HEK293 (cell line): Measurements from ENCODE around the gene CNKSR3.

Source experiments
- CTCF ChIA-PET: fragments of 350-600 bp; formaldehyde crosslinking; extraction: SDS; loops from one replicate; lab custom pipeline; 2021; ENCODE audit warnings: antibody characterized with exemption; lab: Yijun Ruan, JAX
- POLR2A ChIA-PET: fragments of 300-600 bp; formaldehyde crosslinking; extraction: SDS; loops from one replicate; lab custom pipeline; 2020; ENCODE audit warnings: antibody characterized with exemption, inconsistent platforms; lab: Yijun Ruan, JAX
- H3K27ac ChIP-seq: fragments of 200-500 bp; sonication (Bioruptor generic); 2 replicates; pipeline ENCODE4 v1.5.1; 2014; ENCODE audit warnings: low read depth, low read length, control low read depth, inconsistent platforms; ENCODE audit errors: extremely low read depth
- H3K36me3 ChIP-seq, 2 experiments: fragments of 200-500 bp in 1 of 2; sonication (Bioruptor generic) in 1 of 2; 1 replicate in 1 of 2; 2 replicates in 1 of 2; pipeline ENCODE4 v1.5.1; 2014 to 2017; ENCODE audit warnings: inconsistent platforms in 2 of 2, low read length in 2 of 2; ENCODE audit not compliant: control insufficient read depth in 2 of 2, insufficient read depth in 1 of 2
- H3K4me1 ChIP-seq: fragments of 200-500 bp; sonication (Bioruptor generic); 2 replicates; pipeline ENCODE4 v1.5.1; 2014; ENCODE audit warnings: mild to moderate bottlenecking, low read length, inconsistent platforms; ENCODE audit not compliant: control insufficient read depth, insufficient read depth
- H3K4me3 ChIP-seq: 2 replicates; pipeline ENCODE4 v1.5.1; 2011; ENCODE audit warnings: low read depth, mild to moderate bottlenecking, control low read depth, low read length, moderate library complexity
- H3K9me3 ChIP-seq: fragments of 200-500 bp; sonication (Bioruptor generic); 2 replicates; pipeline ENCODE4 v1.5.1; 2014; ENCODE audit warnings: low read depth, low read length, inconsistent platforms; ENCODE audit not compliant: control insufficient read depth, insufficient read depth
- ATF2 ChIP-seq: fragments of 450-650 bp; formaldehyde crosslinking; IDR thresholded peaks from 2 replicates; pipeline ENCODE4 v1.5.1; 2016; ENCODE audit warnings: missing biosample characterization, missing genetic modification characterization, low read depth
- EGR2 ChIP-seq: fragments of 450-650 bp; formaldehyde crosslinking; IDR thresholded peaks from 2 replicates; pipeline ENCODE4 v1.5.1; 2016; ENCODE audit warnings: low read depth, missing biosample characterization, missing genetic modification characterization
- IKZF3 ChIP-seq: fragments of 450-650 bp; IDR thresholded peaks from 2 replicates; pipeline ENCODE4 v1.5.0; 2018; ENCODE audit warnings: missing biosample characterization, mild to moderate bottlenecking, missing genetic modification characterization, moderate library complexity
- MEIS1 ChIP-seq: sonication (generic); formaldehyde crosslinking; IDR thresholded peaks from 2 replicates; pipeline ENCODE4 v1.8.1; 2022; ENCODE audit warnings: missing genetic modification reagents, mild to moderate bottlenecking, borderline replicate concordance
- REPIN1 ChIP-seq: fragments of 450-650 bp; formaldehyde crosslinking; IDR thresholded peaks from 2 replicates; pipeline ENCODE4 v1.5.1; 2017; ENCODE audit warnings: missing biosample characterization, missing genetic modification characterization, low read depth
- REST ChIP-seq: fragments of 450-650 bp; formaldehyde crosslinking; IDR thresholded peaks from 2 replicates; pipeline ENCODE4 v1.5.1; 2016; ENCODE audit warnings: missing biosample characterization, missing genetic modification characterization
- SETDB1 ChIP-seq: IDR thresholded peaks from one replicate; pipeline ENCODE4 v1.6.1; 2017; ENCODE audit warnings: mild to moderate bottlenecking, low read length, moderate library complexity, mixed read lengths; ENCODE audit not compliant: insufficient read length
- ZBTB21 ChIP-seq: fragments of 450-650 bp; formaldehyde crosslinking; IDR thresholded peaks from 2 replicates; pipeline ENCODE4 v1.5.1; 2017; ENCODE audit warnings: missing biosample characterization, missing genetic modification characterization
- ZBTB44 ChIP-seq: fragments of 450-650 bp; IDR thresholded peaks from 2 replicates; pipeline ENCODE4 v1.5.1; 2018; ENCODE audit warnings: missing biosample characterization, mild to moderate bottlenecking, missing genetic modification characterization
- ZBTB8A ChIP-seq: fragments of 450-650 bp; formaldehyde crosslinking; IDR thresholded peaks from 2 replicates; pipeline ENCODE4 v1.5.1; 2016; ENCODE audit warnings: missing biosample characterization, missing genetic modification characterization
- ZFHX2 ChIP-seq: fragments of 450-650 bp; formaldehyde crosslinking; conservative IDR thresholded peaks from 2 replicates; pipeline ENCODE4 v1.5.1; 2016; ENCODE audit warnings: missing biosample characterization, missing genetic modification characterization
- ZNF10 ChIP-seq: fragments of 450-650 bp; formaldehyde crosslinking; IDR thresholded peaks from 2 replicates; pipeline ENCODE4 v1.5.1; 2017; ENCODE audit warnings: missing biosample characterization, missing genetic modification characterization
- ZNF112 ChIP-seq: fragments of 450-650 bp; formaldehyde crosslinking; IDR thresholded peaks from 2 replicates; pipeline ENCODE4 v1.5.0; 2017; ENCODE audit warnings: missing biosample characterization, missing genetic modification characterization
- ZNF24 ChIP-seq: fragments of 450-650 bp; formaldehyde crosslinking; IDR thresholded peaks from 2 replicates; pipeline ENCODE4 v1.5.1; 2016; ENCODE audit warnings: missing biosample characterization, missing genetic modification characterization
- ZNF266 ChIP-seq: fragments of 450-650 bp; formaldehyde crosslinking; IDR thresholded peaks from 2 replicates; pipeline ENCODE4 v1.5.1; 2016; ENCODE audit warnings: missing biosample characterization, missing genetic modification characterization, low read depth
- ZNF302 ChIP-seq: fragments of 450-650 bp; formaldehyde crosslinking; IDR thresholded peaks from 2 replicates; pipeline ENCODE4 v1.5.1; 2016; ENCODE audit warnings: missing biosample characterization, missing genetic modification characterization, low read depth
- ZNF335 ChIP-seq: fragments of 450-650 bp; formaldehyde crosslinking; conservative IDR thresholded peaks from 2 replicates; pipeline ENCODE4 v1.5.1; 2016; ENCODE audit warnings: missing biosample characterization, missing genetic modification characterization
- ZNF341 ChIP-seq: fragments of 450-650 bp; formaldehyde crosslinking; IDR thresholded peaks from 2 replicates; pipeline ENCODE4; 2016; ENCODE audit warnings: low read depth, missing biosample characterization, missing genetic modification characterization
- ZNF366 ChIP-seq: fragments of 450-650 bp; formaldehyde crosslinking; conservative IDR thresholded peaks from 2 replicates; pipeline ENCODE4 v1.5.1; 2016; ENCODE audit warnings: missing biosample characterization, missing genetic modification characterization
- ZNF426 ChIP-seq: fragments of 450-650 bp; formaldehyde crosslinking; IDR thresholded peaks from 2 replicates; pipeline ENCODE4 v1.5.1; 2017; ENCODE audit warnings: missing biosample characterization, missing genetic modification characterization, mild to moderate bottlenecking, inconsistent platforms, moderate library complexity
- ZNF433 ChIP-seq: fragments of 450-650 bp; formaldehyde crosslinking; IDR thresholded peaks from 2 replicates; pipeline ENCODE4 v1.5.1; 2016; ENCODE audit warnings: missing biosample characterization, missing genetic modification characterization, low read depth
- ZNF549 ChIP-seq: fragments of 450-650 bp; IDR thresholded peaks from 2 replicates; pipeline ENCODE4 v1.5.1; 2018; ENCODE audit warnings: missing biosample characterization, missing genetic modification characterization, mild to moderate bottlenecking, inconsistent platforms, moderate library complexity
- ZNF600 ChIP-seq: fragments of 450-650 bp; formaldehyde crosslinking; IDR thresholded peaks from 2 replicates; pipeline ENCODE4 v1.5.1; 2016; ENCODE audit warnings: missing biosample characterization, missing genetic modification characterization
- ZNF629 ChIP-seq: fragments of 450-650 bp; formaldehyde crosslinking; IDR thresholded peaks from 2 replicates; pipeline ENCODE4 v1.5.1; 2017; ENCODE audit warnings: missing biosample characterization, missing genetic modification characterization
- ZNF639 ChIP-seq: fragments of 450-650 bp; formaldehyde crosslinking; IDR thresholded peaks from 2 replicates; pipeline ENCODE4 v1.5.1; 2016; ENCODE audit warnings: missing biosample characterization, missing genetic modification characterization
- ZNF660 ChIP-seq: fragments of 450-650 bp; IDR thresholded peaks from 2 replicates; pipeline ENCODE4 v1.5.1; 2018; ENCODE audit warnings: missing biosample characterization, mild to moderate bottlenecking, missing genetic modification characterization
- ZNF664 ChIP-seq: fragments of 450-650 bp; formaldehyde crosslinking; IDR thresholded peaks from 2 replicates; pipeline ENCODE4 v1.5.1; 2016; ENCODE audit warnings: missing biosample characterization, missing genetic modification characterization
- ZNF692 ChIP-seq: fragments of 450-650 bp; formaldehyde crosslinking; IDR thresholded peaks from 2 replicates; pipeline ENCODE4 v1.5.1; 2016; ENCODE audit warnings: missing biosample characterization, missing genetic modification characterization
- ZSCAN23 ChIP-seq: fragments of 450-650 bp; formaldehyde crosslinking; IDR thresholded peaks from 2 replicates; pipeline ENCODE4 v1.5.1; 2016; ENCODE audit warnings: missing biosample characterization, missing genetic modification characterization

The CNKSR3 gene

GRCh38 chr6:154474648-154475428 lies 35.6 kb downstream of the CNKSR3 start:
- Histone ChIP-seq H3K9me3 (no peaks in the 10 kb centered on the region), H3K4me1 (peaks cover 17% of the 10 kb centered on the region), H3K36me3 (no peaks in the 10 kb centered on the region), H3K4me3 (no peak overlapping the region), H3K27ac (no peak overlapping the region)
- POLR2A ChIA-PET = interaction anchor here (1.3 to 1.4 kb wide), 2 partner anchors 11 to 35 kb away, joined by 3 to 5 read pairs; partner anchors contain the start of gene CNKSR3
- CTCF ChIA-PET = interaction anchor here (0.8 to 1.6 kb wide), 3 partner anchors 13 to 201 kb away, joined by 3 to 5 read pairs (median 3); no protein-coding TSS in a partner anchor
- no peak for TF ChIP-seq ZNF549 (tag by site-specific recombination)
- TF ChIP-seq ZNF302 (tag by site-specific recombination) = no peak
- 0 out of 2 replicates have a peak, but pooled peaks have one; percentile 64 for TF ChIP-seq ZNF660 (tag by site-specific recombination)
- no peak for TF ChIP-seq ZNF266 (tag by site-specific recombination)
- TF ChIP-seq REST = no peak
- no peak for TF ChIP-seq ZNF639 (tag by site-specific recombination)
- peak; percentile 87 for TF ChIP-seq ZNF664 (tag by site-specific recombination)
- TF ChIP-seq ZNF629 (tag by site-specific recombination) = peak; percentile 84
- TF ChIP-seq ZBTB44 (tag by site-specific recombination) = no peak
- TF ChIP-seq ZNF24 (tag by site-specific recombination) = peak; percentile 48; the same call in 1 of the 2 replicates
- no peak for TF ChIP-seq SETDB1
- TF ChIP-seq ZNF692 (tag by site-specific recombination) = 0 out of 2 replicates have a peak, but pooled peaks have one; percentile 24
- no peak for TF ChIP-seq MEIS1 (CRISPR knock-in tag)
- peak; percentile 47 for TF ChIP-seq ZNF366
- no peak for TF ChIP-seq ZSCAN23 (tag by site-specific recombination)
- TF ChIP-seq ZNF433 (tag by site-specific recombination) = no peak
- peak; percentile 20; the same call in 1 of the 2 replicates for TF ChIP-seq ZNF335 (tag by site-specific recombination)
- no peak for TF ChIP-seq ZNF426
- TF ChIP-seq ZFHX2 (tag by site-specific recombination) = peak; percentile 64
- peak; percentile 74; the same call in 1 of the 2 replicates for TF ChIP-seq ZNF10 (tag by site-specific recombination)
- TF ChIP-seq ZNF112 (tag by site-specific recombination) = no peak
- TF ChIP-seq ATF2 = peak; percentile 91
- no peak for TF ChIP-seq ZBTB8A (tag by site-specific recombination)
- TF ChIP-seq IKZF3 (tag by site-specific recombination) = no peak
- peak; percentile 93 for TF ChIP-seq ZNF600 (tag by site-specific recombination)
- no peak for TF ChIP-seq ZNF341
- TF ChIP-seq EGR2 = peak; percentile 23; the same call in 1 of the 2 replicates
- peak; percentile 43; the same call in 1 of the 2 replicates for TF ChIP-seq ZBTB21 (tag by site-specific recombination)
- TF ChIP-seq REPIN1 = no peak
